NT2/D1 (cell line): ENCODE data around the gene CLCA2.

ENCODE experiments used
- DNase-seq: peaks from one replicate; pipeline ENCODE4 v3.0.0-alpha.2; 2011; ENCODE audit warnings: low read depth, low spot score
- H3K27me3 ChIP-seq: 2 replicates; pipeline ENCODE4 v1.6.0; 2011; ENCODE audit warnings: mild to moderate bottlenecking; ENCODE audit not compliant: insufficient read length, insufficient read depth
- H3K36me3 ChIP-seq: 2 replicates; pipeline ENCODE4 v1.6.1; 2011; ENCODE audit warnings: mild to moderate bottlenecking, low read length, mixed read lengths; ENCODE audit not compliant: insufficient read depth, insufficient read length
- H3K4me1 ChIP-seq: 2 replicates; pipeline ENCODE4 v1.5.1; 2011; ENCODE audit not compliant: insufficient read depth, insufficient read length
- H3K4me3 ChIP-seq: 2 replicates; pipeline ENCODE4 v1.5.1; 2011; ENCODE audit warnings: low read depth; ENCODE audit not compliant: insufficient read length
- H3K9ac ChIP-seq: 2 replicates; pipeline ENCODE4 v1.6.0; 2011; ENCODE audit warnings: low read depth; ENCODE audit not compliant: insufficient read length
- H3K9me3 ChIP-seq: 2 replicates; pipeline ENCODE4 v1.5.1; 2011; ENCODE audit warnings: mild to moderate bottlenecking, low read length; ENCODE audit not compliant: insufficient read depth
- SUZ12 ChIP-seq: IDR thresholded peaks from 2 replicates; pipeline ENCODE4 v1.6.1; 2011; ENCODE audit not compliant: insufficient read length, insufficient read depth; ENCODE audit errors: extremely low read depth
- YY1 ChIP-seq: IDR thresholded peaks from 2 replicates; pipeline ENCODE4 v1.6.1; 2011; ENCODE audit not compliant: insufficient read length, insufficient read depth
- ZNF274 ChIP-seq: IDR thresholded peaks from 2 replicates; pipeline ENCODE4 v1.6.1; 2011; ENCODE audit warnings: mild to moderate bottlenecking, low read depth, low read length

CLCA2 gene

DNA sequence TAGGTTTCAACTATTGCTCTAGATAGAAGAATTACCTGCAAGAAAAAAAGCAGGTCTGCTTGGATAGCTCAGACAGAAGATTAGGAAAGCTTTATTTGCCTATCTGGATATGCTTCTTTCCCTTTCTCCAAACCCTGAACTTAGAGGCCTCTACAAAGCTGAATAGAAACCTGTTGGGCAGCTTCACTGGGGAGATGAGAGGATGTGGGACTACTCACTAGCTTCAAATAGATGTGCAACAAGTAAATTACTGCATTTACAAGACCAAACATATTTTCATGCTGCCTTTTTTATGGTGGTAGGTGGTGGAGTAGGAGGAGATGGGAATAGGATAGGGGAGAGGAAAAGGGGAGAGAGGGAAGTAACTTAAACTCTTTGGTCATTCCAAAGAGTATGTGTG, 6.4 kb downstream of the CLCA2 start:
- Histone ChIP-seq H3K4me1 (no peaks in the 10 kb centered on the region), H3K27me3 (no peaks in the 10 kb centered on the region), H3K9ac (no peak overlapping the region), H3K4me3 (no peak overlapping the region), H3K36me3 (no peaks in the 10 kb centered on the region), H3K9me3 (no peaks in the 10 kb centered on the region)
- DNase-seq, result no peak
- TF ChIP-seq ZNF274 (no peak), SUZ12 (no peak), YY1 (no peak)

DNA sequence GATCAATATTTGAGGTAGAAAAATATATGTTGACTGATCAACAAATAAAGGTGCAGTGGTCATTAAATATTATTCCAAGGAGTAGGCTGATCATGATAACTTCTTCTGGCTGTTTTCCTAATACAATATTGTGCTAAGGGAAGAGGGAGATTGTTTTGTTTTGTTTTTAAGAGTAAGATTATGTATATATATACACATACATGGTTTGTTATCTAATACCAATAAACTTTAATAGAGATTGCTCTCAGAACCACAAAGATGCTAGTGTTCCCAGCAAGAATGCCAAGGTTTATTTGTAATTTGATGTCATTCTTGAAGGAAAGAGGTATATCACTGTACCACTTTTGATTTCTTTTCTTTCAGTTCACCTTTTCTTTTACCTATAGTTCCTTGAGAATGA, 10.1 kb downstream of the CLCA2 start:
- Histone ChIP-seq H3K4me1 (no peaks in the 10 kb centered on the region), H3K9ac (no peak overlapping the region), H3K9me3 (no peaks in the 10 kb centered on the region), H3K27me3 (no peaks in the 10 kb centered on the region), H3K36me3 (no peaks in the 10 kb centered on the region), H3K4me3 (no peak overlapping the region)
- TF ChIP-seq SUZ12, result no peak
- no peak for TF ChIP-seq ZNF274
- TF ChIP-seq YY1, result no peak
- DNase-seq, result no peak

DNA sequence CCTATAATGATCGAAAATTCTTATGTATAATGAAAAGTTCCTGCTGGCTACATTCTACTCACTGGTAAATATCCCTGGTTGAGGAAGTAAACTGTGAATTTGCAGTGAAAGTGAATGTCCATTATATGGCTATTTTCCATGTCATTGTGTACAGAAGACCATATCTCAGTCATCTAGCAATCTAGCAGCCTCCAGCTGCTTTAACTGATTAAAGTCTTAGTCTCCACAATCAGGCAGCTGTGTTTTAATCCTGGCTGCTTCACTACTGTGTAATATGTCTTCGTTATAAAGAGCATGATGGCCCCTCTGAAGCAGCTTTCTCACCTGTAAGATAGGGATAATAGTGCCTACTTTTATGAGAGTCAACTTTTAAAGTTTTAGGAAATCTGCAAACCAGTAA, 11.4 kb downstream of the CLCA2 start:
- no peak overlapping the region for H3K4me3 ChIP-seq
- DNase-seq, result no peak
- H3K9me3 ChIP-seq, result no peaks in the 10 kb centered on the region
- no peaks in the 10 kb centered on the region for H3K4me1 ChIP-seq
- no peak overlapping the region for H3K9ac ChIP-seq
- no peaks in the 10 kb centered on the region for H3K36me3 ChIP-seq
- TF ChIP-seq ZNF274, result no peak
- TF ChIP-seq YY1, result no peak
- no peak for TF ChIP-seq SUZ12
- H3K27me3 ChIP-seq, result no peaks in the 10 kb centered on the region

DNA sequence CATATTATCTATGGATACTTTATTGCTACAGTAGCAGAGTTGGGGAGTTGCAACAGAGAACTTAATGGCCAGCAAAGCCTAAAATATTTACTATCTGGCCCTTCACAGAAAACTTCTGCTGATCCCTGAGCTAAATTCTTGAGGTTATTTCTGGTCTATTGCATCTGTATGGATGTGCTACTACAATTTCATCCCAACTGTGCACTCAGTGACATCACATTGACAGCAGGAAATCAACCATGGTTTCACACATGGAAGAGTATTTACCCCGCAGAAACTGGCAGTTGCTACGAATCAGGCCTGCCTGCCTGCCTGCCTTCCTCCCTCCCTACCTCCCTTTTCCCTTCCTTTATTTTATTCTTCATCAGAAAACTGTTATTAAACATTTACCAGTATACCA, 12.1 kb downstream of the CLCA2 start:
- no peak for TF ChIP-seq SUZ12
- no peak for TF ChIP-seq ZNF274
- TF ChIP-seq YY1, result no peak
- no peak overlapping the region for H3K4me3 ChIP-seq
- DNase-seq, result no peak
- H3K4me1 ChIP-seq, result no peaks in the 10 kb centered on the region
- no peaks in the 10 kb centered on the region for H3K36me3 ChIP-seq
- H3K9me3 ChIP-seq, result no peaks in the 10 kb centered on the region
- no peaks in the 10 kb centered on the region for H3K27me3 ChIP-seq
- no peak overlapping the region for H3K9ac ChIP-seq

DNA sequence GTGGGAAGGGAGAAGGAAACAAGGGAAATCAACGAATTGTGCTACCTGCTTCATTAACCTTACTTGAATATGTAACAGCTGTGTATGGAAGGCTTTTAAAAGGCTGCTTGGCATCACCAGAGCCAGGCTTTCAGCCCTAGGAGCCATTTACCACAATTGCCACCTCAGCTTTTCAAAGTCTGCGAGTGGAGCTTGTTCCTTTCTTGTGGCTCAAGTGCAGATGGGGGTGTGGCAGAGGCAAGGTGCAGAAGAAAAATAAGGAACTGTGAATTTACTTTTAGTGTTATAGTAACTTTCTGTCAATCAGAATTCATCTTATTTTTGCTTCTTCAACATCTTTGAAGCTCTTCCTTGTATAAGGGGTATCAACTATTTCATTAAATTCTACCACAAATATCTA, 17.6 kb downstream of the CLCA2 start:
- Histone ChIP-seq H3K9ac (no peak overlapping the region), H3K9me3 (no peaks in the 10 kb centered on the region), H3K4me3 (no peak overlapping the region), H3K27me3 (no peaks in the 10 kb centered on the region), H3K4me1 (no peaks in the 10 kb centered on the region), H3K36me3 (no peaks in the 10 kb centered on the region)
- TF ChIP-seq ZNF274, result no peak
- no peak for TF ChIP-seq SUZ12
- TF ChIP-seq YY1, result no peak
- DNase-seq, result no peak

DNA sequence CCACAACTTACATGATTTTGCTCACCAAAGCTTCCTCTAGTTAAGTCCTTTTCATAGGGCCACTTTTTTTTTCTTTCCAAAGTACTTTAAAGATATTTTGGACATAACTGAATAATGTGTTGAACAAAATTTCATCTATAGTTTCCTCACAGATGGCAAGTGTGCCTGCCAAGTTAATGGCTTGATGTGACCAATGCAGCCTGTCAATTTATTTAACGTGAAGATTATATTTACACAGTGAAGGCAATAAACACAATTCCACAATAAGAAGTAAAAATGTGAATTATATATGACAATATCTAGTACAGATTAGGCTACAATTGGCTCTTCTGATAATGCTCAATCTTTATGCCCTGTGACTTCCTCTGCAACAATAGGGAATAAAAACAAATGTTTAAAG, 18.0 kb downstream of the CLCA2 start:
- Histone ChIP-seq H3K9me3 (no peaks in the 10 kb centered on the region), H3K27me3 (no peaks in the 10 kb centered on the region), H3K9ac (no peak overlapping the region), H3K4me1 (no peaks in the 10 kb centered on the region), H3K36me3 (no peaks in the 10 kb centered on the region), H3K4me3 (no peak overlapping the region)
- TF ChIP-seq SUZ12 (no peak), YY1 (no peak)
- DNase-seq, result no peak

DNA sequence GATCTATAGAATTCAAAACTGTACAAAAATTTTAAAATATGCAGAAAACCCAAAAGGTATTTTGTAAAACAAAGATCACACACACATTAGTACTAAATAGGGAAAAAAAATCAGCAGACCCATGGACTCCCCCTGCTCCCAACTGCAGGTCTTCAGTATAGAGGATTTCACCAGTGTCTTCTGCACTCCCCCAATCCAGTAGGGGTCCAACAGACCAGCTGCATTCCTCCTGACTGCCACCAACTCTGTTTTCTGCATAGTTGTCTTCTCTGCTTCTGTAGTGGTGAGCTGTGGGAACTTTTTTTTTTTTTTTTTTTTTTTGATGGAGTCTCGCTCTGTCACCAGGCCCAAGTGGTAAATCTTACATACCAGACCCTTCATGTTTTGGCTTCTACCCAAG, 21.9 kb downstream of the CLCA2 start:
- no peak overlapping the region for H3K9ac ChIP-seq
- no peaks in the 10 kb centered on the region for H3K4me1 ChIP-seq
- no peaks in the 10 kb centered on the region for H3K36me3 ChIP-seq
- H3K4me3 ChIP-seq, result no peak overlapping the region
- H3K27me3 ChIP-seq, result no peaks in the 10 kb centered on the region
- no peak for TF ChIP-seq ZNF274
- no peak for TF ChIP-seq YY1
- no peak for TF ChIP-seq SUZ12
- no peak for DNase-seq
- H3K9me3 ChIP-seq, result no peaks in the 10 kb centered on the region

DNA sequence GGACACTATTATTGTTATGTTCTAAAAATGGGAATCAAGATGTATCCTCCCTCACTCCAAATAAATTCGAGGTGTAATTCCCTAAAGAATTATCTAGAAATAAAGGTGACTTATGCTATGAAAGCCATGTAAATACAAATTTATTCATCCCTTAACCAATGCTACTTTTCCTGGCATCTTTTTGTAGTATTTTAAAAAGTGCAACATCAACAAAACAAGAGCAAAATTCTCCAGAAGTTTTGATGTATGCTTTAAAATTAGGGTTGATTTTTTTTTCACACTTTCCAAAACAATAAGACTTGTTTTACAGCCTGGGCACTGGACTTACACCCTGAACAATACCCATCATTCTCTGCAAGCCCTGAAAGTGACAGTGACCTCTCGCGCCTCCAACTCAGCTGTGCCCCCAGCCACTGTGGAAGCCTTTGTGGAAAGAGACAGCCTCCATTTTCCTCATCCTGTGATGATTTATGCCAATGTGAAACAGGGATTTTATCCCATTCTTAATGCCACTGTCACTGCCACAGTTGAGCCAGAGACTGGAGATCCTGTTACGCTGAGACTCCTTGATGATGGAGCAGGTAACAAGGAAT, 23.3 kb downstream of the CLCA2 start:
- no peak for DNase-seq
- no peaks in the 10 kb centered on the region for H3K4me1 ChIP-seq
- no peaks in the 10 kb centered on the region for H3K36me3 ChIP-seq
- H3K4me3 ChIP-seq, result no peak overlapping the region
- TF ChIP-seq YY1 (no peak), ZNF274 (no peak), SUZ12 (no peak)
- H3K27me3 ChIP-seq, result no peaks in the 10 kb centered on the region
- H3K9me3 ChIP-seq, result no peaks in the 10 kb centered on the region
- no peak overlapping the region for H3K9ac ChIP-seq
